Fibroblast of lung (primary cell): ENCODE measurements around the gene HMGXB4. TPM values are rescaled to one million over a fixed set of nuclear protein-coding genes. Genes with fewer than 3 reads are reported as not detected.

ENCODE experiments used
- DNase-seq, 2 donors: peaks; one replicate each; pipeline versions ENCODE4 v3.0.0 to v3.0.0-alpha.2; 2010; ENCODE audit warnings: low read depth in 2 of 2
- H2AFZ ChIP-seq: 2 replicates; pipeline ENCODE4 v1.5.1; 2012; ENCODE audit warnings: low read length, control low read depth, inconsistent platforms
- H3K27ac ChIP-seq: 2 replicates; pipeline ENCODE4 v1.5.1; 2011; ENCODE audit warnings: low read length, control low read depth; ENCODE audit not compliant: insufficient read depth
- H3K27me3 ChIP-seq: 2 replicates; pipeline ENCODE4 v1.5.1; 2011; ENCODE audit warnings: mild to moderate bottlenecking, low read length; ENCODE audit not compliant: control insufficient read depth, insufficient read depth
- H3K36me3 ChIP-seq: 2 replicates; pipeline ENCODE4 v1.5.1; 2011; ENCODE audit warnings: low read length; ENCODE audit not compliant: control insufficient read depth, insufficient read depth
- H3K4me1 ChIP-seq: 2 replicates; pipeline ENCODE4 v1.5.1; 2011; ENCODE audit warnings: low read length; ENCODE audit not compliant: control insufficient read depth, insufficient read depth; ENCODE audit errors: extremely low read depth
- H3K4me2 ChIP-seq: 2 replicates; pipeline ENCODE4 v1.5.1; 2011; ENCODE audit warnings: low read length, control low read depth; ENCODE audit not compliant: insufficient read depth; ENCODE audit errors: extremely low read depth
- H3K4me3 ChIP-seq, 4 experiments: fragments of 200-600 bp in 1 of 4; sonication (generic) in 1 of 4; replicated peaks in 1 of 4; 2 replicates each; pipeline ENCODE4 v1.5.1; 2011 to 2016; ENCODE audit warnings: low read length in 4 of 4, low read depth in 3 of 4, mild to moderate bottlenecking in 3 of 4, control low read depth in 2 of 4, inconsistent platforms in 1 of 4, mixed read lengths in 1 of 4; ENCODE audit not compliant: insufficient read depth in 1 of 4; ENCODE audit errors: control extremely low read depth in 1 of 4
- H3K79me2 ChIP-seq: 2 replicates; pipeline ENCODE4 v1.5.1; 2012; ENCODE audit warnings: mild to moderate bottlenecking, low read length, inconsistent platforms; ENCODE audit not compliant: control insufficient read depth, insufficient read depth
- H3K9ac ChIP-seq: 2 replicates; pipeline ENCODE4 v1.5.1; 2011; ENCODE audit warnings: mild to moderate bottlenecking, low read length, control low read depth; ENCODE audit not compliant: insufficient read depth
- H3K9me3 ChIP-seq: 2 replicates; pipeline ENCODE4 v1.5.1; 2012; ENCODE audit warnings: low read depth, low read length; ENCODE audit not compliant: control insufficient read depth, insufficient read depth
- H4K20me1 ChIP-seq: 2 replicates; pipeline ENCODE4 v1.5.1; 2011; ENCODE audit warnings: low read length; ENCODE audit not compliant: control insufficient read depth, insufficient read depth; ENCODE audit errors: extremely low read depth
- CTCF ChIP-seq, 2 donors: IDR thresholded peaks in 1 of 2; conservative IDR thresholded peaks in 1 of 2; 1 replicate in 1 of 2; 2 replicates in 1 of 2; pipeline ENCODE4 v1.5.1; 2011 to 2012; ENCODE audit warnings: low read length in 2 of 2, control low read depth in 1 of 2, inconsistent platforms in 1 of 2, low read depth in 1 of 2, mild to moderate bottlenecking in 1 of 2
- EZH2 ChIP-seq: IDR thresholded peaks from 2 replicates; pipeline ENCODE4 v1.5.1; 2012; ENCODE audit warnings: low read length, control low read depth, mild to moderate bottlenecking; ENCODE audit errors: missing control alignments
- polyA plus RNA-seq, 2 donors: library from polyadenylated mRNA; depleted of rRNA in 1 of 2; stranded (reverse) in 1 of 2; unstranded in 1 of 2; fragments of >200 nt; gene quantifications; 2 replicates each; pipeline ENCODE4 v1.2.1, GENCODE V29; 2011 to 2012; ENCODE audit warnings: missing spikeins in 1 of 2
- total RNA-seq: library from RNA; depleted of rRNA; stranded (reverse); fragments of >200 nt; gene quantifications from 2 replicates; pipeline ENCODE4 v1.2.1, GENCODE V29; 2014

Gene HMGXB4
- total and polyA plus RNA-seq, 2 donors (not counting 1 experiment from before 2014, with no cell fraction given), result 17.3 to 31.2 TPM

GRCh38 chr22:35308480-35309021, 51.3 kb downstream of the HMGXB4 start:
- Histone ChIP-seq H3K36me3 (peaks cover 2% of the 10 kb centered on the region), H3K4me3 (no peak overlapping the region), H3K9ac (no peak overlapping the region), H4K20me1 (no peaks in the 10 kb centered on the region), H3K27me3 (no peaks in the 10 kb centered on the region), H3K4me2 (no peak overlapping the region), H2AFZ (no peak overlapping the region), H3K4me1 (peaks cover 15% of the 10 kb centered on the region), H3K79me2 (peaks cover 12% of the 10 kb centered on the region), H3K27ac (no peak overlapping the region), H3K9me3 (no peaks in the 10 kb centered on the region)
- TF ChIP-seq CTCF (conservative IDR thresholded peaks at IDR 0.05 in 1 of 2, IDR thresholded peaks at IDR 0.05 in 1 of 2; ENCODE audit: low read depth in 1 of 2, low read length in 2 of 2) (no peak), EZH2 (no peak)
- DNase-seq, result no peak

- Histone ChIP-seq H3K27ac (no peak overlapping the region), H3K9ac (no peak overlapping the region), H3K79me2 (peaks cover 19% of the 10 kb centered on the region), H3K27me3 (no peaks in the 10 kb centered on the region), H4K20me1 (peaks cover 2% of the 10 kb centered on the region), H2AFZ (no peak overlapping the region), H3K36me3 (no peaks in the 10 kb centered on the region), H3K9me3 (no peaks in the 10 kb centered on the region), H3K4me2 (no peak overlapping the region), H3K4me1 (peaks cover 21% of the 10 kb centered on the region), H3K4me3 (no peak overlapping the region)
- no peak for TF ChIP-seq EZH2
- DNase-seq, result peak in 1 of 2 donors; percentile 24
Observed at GRCh38 chr22:35310556-35311550, 53.6 kb downstream of the HMGXB4 start.

- H3K27me3 ChIP-seq, result no peaks in the 10 kb centered on the region
- H3K9ac ChIP-seq, result no peak overlapping the region
- DNase-seq, result no peak
- peaks cover 16% of the 10 kb centered on the region for H3K79me2 ChIP-seq
- no peak overlapping the region for H3K27ac ChIP-seq
- H2AFZ ChIP-seq, result no peak overlapping the region
- H3K9me3 ChIP-seq, result no peaks in the 10 kb centered on the region
- no peaks in the 10 kb centered on the region for H3K36me3 ChIP-seq
- no peak overlapping the region for H3K4me2 ChIP-seq
- H4K20me1 ChIP-seq, result peaks cover 2% of the 10 kb centered on the region
- H3K4me1 ChIP-seq, result peaks cover 21% of the 10 kb centered on the region
- H3K4me3 ChIP-seq, result no peak overlapping the region
- TF ChIP-seq EZH2, result no peak
- no peak for TF ChIP-seq CTCF (conservative IDR thresholded peaks at IDR 0.05 in 1 of 2, IDR thresholded peaks at IDR 0.05 in 1 of 2; ENCODE audit: low read depth in 1 of 2, low read length in 2 of 2)
Observed at GRCh38 chr22:35311551-35311999, 54.3 kb downstream of the HMGXB4 start.
